ENCODE data around the gene LRBA. TPM values are rescaled to one million over a fixed set of nuclear protein-coding genes. Genes with fewer than 3 reads are reported as not detected.
"Not testable (repeated sequence)": the region's sequence is repeated elsewhere in the genome, so short reads cannot be mapped to it uniquely, and the experiment has no call there.

The LRBA gene
- polyA plus RNA-seq, 3 donors: 64.0 to 70.1 (median 67.0) TPM

DNA sequence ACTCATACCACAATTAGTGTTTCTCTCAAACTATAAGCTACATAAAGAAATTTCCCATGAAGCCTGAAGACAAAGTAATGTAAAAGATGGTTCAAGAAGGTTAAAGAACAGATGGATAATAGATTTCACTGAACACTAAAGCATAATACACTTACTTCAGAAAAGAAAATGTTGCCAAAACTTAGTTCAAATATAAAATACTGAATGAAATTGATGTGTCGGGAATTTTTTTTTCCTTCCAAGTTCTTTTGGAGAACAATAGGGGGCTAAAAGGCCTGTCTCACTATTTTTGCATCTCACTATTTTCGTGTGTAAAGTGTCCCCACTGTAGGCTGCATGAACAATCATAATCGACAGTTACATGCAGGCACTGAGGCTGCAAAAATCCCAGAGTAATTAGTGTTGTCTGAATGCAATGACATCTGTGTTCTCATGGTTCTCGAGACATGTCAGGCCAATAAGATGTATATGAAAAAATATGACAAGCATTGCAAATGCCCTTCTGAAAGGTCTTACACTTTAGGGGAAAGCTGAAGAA, 445.0 kb downstream of the LRBA start:
- DNase-seq (ENCODE audit: extremely low read depth in 1 of 11, low read depth in 9 of 11, low spot score in 4 of 11): no peak

- no peak for DNase-seq (ENCODE audit: extremely low read depth in 1 of 11, low read depth in 9 of 11, low spot score in 4 of 11)
These were observed 445.6 kb downstream of the LRBA start for GRCh38 chr4:150569384-150569987.

GRCh38 chr4:150567070-150567469, 448.0 kb downstream of the LRBA start:
- no peak for DNase-seq (ENCODE audit: extremely low read depth in 1 of 11, low read depth in 9 of 11, low spot score in 4 of 11)

GRCh38 chr4:150564967-150565366, 450.1 kb downstream of the LRBA start:
- not testable (repeated sequence) for DNase-seq (ENCODE audit: extremely low read depth in 1 of 11, low read depth in 9 of 11, low spot score in 4 of 11)

DNA sequence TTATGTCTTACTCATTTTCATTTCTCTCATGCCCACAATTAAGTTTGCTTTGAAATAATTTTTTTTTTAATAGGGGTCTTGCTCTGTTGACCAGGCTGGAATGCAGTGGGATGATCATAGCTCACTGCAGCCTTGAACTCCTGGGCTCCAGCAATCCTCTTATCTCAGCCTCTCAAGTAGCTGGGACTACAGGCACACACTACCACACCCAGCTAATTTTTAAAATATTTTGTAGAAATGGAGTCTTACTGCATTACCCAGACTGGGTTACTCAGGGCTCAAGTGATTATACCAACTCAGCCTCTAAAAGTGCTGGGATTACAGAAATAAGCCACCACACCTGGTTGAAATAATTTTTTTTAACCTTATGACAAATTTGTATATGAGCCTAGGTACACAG, 452.3 kb downstream of the LRBA start:
- DNase-seq (ENCODE audit: extremely low read depth in 1 of 11, low read depth in 9 of 11, low spot score in 4 of 11): no peak

DNA sequence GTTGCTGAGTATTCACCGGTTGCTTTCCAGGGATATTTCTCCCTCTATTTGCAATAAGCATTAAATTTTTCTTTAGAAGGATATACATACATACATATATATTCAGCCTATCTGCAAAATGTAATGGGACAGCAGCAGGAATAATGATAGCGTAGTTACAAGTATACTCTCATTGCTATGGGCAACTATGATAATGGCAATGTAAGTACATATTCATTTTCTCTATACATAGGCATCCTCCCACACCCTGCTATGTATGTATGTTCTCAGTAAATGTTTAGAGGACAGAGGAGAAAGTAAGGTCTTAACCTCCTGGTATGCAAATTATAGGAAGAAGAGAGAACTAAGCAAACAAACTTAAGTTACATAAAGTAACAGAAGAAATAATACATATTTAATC, 452.8 kb downstream of the LRBA start:
- DNase-seq (ENCODE audit: extremely low read depth in 1 of 11, low read depth in 9 of 11, low spot score in 4 of 11): no peak

GRCh38 chr4:150561143-150561737, 453.8 kb downstream of the LRBA start:
- no peak for DNase-seq (ENCODE audit: extremely low read depth in 1 of 11, low read depth in 9 of 11, low spot score in 4 of 11)

DNA sequence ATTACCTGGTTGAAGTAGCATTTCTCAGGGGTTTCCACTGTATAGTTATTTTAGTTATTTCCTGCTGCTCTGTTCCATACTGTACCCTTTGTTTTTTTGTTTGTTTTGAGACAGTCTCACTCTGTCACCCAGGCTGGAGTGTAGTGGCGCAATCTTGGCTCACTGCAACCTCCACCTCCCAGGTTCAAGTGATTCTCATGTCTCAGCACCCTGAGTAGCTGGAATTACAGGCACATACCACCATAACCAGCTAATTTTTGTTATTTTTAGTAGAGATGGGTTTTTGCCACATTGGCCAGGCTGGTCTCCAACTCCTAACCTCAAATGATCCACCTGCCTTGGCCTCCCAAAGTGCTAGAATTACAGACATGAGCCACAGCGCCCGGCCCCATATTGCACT, 457.3 kb downstream of the LRBA start:
- not testable (repeated sequence) for DNase-seq (ENCODE audit: extremely low read depth in 1 of 11, low read depth in 9 of 11, low spot score in 4 of 11)

DNA sequence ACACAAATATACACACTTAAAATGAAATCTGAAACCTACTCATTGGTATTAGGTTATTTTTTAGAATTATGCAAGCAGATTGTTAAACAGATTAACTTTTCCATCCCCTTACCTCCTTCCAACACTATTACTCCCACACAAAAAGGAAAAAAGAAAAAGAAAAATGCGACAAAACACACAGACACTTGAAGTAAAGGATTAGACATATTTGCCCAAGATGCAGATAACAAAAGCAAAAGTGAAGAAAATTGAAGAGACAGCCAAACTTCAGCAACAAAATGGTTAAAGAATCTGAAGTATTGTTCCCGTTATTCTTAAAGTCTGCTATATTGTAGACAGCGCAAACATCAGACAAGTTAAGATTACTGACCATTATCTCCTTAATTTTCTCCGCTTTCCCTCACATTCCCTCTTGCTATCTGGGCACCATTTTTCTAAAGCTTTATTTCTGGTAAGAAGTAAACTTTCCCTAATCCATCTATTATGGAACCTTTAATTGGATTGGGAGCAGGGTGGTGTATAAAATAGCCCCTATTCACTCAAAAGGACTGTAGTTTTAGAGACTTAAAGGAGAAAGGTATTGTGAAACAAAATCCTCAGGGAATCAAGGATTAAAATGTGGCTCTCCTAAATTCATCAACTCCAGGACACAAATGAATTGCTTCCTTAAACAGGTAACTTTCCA, 467.8 kb downstream of the LRBA start:
- no peak for DNase-seq (ENCODE audit: extremely low read depth in 1 of 11, low read depth in 9 of 11, low spot score in 4 of 11)

DNA sequence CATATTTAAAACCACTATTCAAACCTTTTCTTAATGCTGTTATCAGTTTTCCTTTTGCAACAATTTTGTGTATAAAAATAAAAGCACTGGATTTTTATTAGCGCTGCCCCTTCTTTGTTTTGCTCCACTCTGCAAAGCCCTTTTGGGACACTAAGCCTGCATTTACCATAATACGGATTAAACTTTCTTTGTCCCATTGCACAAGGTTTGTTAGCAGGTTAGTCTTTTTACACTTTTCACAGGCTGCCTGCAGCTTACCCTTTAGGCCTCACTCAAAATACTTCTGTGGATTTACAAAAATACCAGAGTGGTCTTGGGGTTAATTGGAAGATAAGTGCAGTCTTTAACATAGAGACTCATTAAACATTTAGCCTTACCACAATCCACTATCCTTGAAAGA, 468.8 kb downstream of the LRBA start:
- DNase-seq (ENCODE audit: extremely low read depth in 1 of 11, low read depth in 9 of 11, low spot score in 4 of 11): no peak

DNA sequence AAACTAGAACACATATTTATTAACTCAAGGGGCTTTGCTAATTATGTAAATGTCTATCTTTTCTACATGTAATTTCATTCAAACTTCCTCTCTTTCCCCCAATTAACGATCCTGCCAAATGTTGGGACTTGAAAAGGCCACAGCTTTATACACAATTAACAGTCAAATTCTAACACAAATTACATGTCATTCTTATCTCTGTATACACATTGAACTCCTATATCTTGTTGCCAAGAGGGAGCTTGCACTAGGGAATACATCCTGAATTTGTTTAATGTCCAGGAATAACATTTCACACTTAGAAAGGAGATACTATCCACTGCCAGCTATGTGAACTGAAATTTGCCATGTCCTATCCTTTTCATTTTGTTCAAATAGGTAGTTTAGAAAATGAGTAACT, 472.0 kb downstream of the LRBA start:
- no peak for DNase-seq (ENCODE audit: extremely low read depth in 1 of 11, low read depth in 9 of 11, low spot score in 4 of 11)

- DNase-seq (ENCODE audit: extremely low read depth in 1 of 11, low read depth in 9 of 11, low spot score in 4 of 11): no peak
These were observed 473.4 kb downstream of the LRBA start for GRCh38 chr4:150541681-150542080.

DNA sequence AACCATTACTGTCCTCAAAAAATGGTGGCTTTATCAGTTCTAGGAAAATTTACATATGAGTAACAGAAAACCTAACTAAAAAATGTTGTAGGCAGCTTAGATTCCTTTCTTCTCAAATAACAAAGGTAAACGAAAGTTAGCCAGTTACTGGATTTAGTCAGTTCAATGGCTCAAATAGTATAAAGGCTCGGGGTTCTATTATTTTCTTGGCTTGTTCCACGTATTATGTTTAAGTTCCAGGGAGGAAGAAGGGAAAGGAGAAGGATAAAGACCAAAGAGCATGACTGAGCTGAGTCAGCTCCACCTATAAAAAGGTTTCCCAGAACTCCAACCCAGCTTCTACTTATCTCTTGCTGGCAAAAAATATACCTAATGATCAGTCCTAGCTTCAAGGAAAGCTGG, 474.1 kb downstream of the LRBA start:
- DNase-seq (ENCODE audit: extremely low read depth in 1 of 11, low read depth in 9 of 11, low spot score in 4 of 11): no peak

- no peak for DNase-seq (ENCODE audit: extremely low read depth in 1 of 11, low read depth in 9 of 11, low spot score in 4 of 11)
These were observed 474.5 kb downstream of the LRBA start for GRCh38 chr4:150540536-150540935.

GRCh38 chr4:150537911-150538310, 477.2 kb downstream of the LRBA start:
- DNase-seq (ENCODE audit: extremely low read depth in 1 of 11, low read depth in 9 of 11, low spot score in 4 of 11): not testable (repeated sequence)

DNA sequence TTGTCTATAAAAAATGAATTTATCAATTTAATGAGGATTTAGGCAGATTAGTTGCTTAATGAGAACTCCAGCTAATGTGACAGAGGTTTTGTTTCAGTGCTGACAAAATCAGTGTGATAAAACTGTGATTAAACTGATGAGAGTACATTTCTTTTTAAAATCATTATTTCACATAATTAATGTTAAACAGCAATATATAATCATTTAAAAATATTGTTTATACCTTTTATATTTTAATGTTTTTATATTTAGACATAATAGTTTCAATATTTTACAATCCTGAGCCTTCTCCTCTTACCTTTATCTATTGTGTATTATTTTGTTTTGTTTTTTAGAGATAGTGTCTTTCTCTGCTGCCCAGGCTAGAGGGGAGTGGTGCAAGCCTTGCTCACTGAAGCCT, 480.3 kb downstream of the LRBA start:
- DNase-seq (ENCODE audit: extremely low read depth in 1 of 11, low read depth in 9 of 11, low spot score in 4 of 11): no peak

DNA sequence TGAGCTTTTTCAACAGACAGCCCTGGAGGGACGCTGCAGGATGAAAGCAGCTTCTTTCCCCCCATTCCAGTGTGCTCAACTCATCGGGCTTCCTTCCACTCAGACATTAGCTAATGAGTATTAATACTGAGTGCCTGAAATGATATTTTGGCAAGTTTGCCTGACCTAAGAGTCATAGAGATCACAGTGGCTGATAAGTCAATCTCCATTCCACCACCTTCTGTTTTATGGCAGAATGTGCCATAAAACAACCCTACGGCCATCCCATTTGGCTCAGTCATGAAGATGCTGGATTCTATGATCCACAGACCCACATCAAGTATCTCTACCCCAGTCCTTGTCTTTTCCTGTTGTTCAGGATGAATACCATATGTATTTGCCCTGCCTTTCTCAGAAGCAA, 481.4 kb downstream of the LRBA start:
- DNase-seq (ENCODE audit: extremely low read depth in 1 of 11, low read depth in 9 of 11, low spot score in 4 of 11): no peak

DNA sequence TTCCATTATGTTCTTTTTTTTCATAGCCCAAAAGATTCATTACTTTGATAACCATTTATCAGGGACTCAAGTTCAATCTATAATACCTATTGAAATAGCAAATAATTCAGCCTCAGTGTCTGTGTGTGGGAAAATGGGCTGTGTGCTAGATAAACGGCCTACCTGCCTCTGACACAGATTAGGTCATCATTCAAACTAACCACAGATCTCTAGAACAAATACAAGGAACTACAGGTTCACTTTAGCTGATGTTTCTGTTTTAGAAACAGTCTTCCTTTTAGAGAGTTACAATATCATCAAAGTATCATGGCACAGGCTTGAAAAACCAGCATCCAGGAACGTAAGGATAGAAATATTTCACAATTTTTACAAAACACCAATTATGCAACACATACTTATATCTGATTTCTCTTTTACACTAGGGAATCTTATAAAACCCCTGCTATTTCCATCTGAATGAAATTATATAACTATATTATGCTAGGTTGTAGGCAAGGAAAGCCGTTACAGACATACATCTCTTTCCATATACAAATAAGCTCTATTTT, 489.7 kb downstream of the LRBA start:
- DNase-seq (ENCODE audit: extremely low read depth in 1 of 11, low read depth in 9 of 11, low spot score in 4 of 11): no peak

DNA sequence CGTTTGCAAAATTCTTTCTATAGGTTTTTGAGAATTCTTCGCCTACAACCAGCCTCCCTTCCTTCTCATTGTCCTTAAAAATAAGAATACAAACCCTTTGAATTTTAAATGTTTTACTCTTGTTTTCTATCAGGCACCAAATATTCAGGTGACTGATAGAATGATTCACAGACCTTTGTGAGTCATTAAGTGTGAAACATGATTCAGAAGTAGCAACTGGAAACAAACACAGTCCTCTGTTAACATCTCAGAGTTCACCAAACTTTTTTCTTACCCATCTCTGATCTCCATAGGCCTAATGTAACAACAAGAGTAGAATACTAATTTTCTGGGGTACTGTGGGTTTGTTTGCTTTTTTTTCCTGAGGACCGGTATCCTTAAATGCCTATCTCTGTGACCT, 496.5 kb downstream of the LRBA start:
- DNase-seq (ENCODE audit: extremely low read depth in 1 of 11, low read depth in 9 of 11, low spot score in 4 of 11): no peak

- DNase-seq (ENCODE audit: extremely low read depth in 1 of 11, low read depth in 9 of 11, low spot score in 4 of 11): no peak
These were observed 499.9 kb downstream of the LRBA start for GRCh38 chr4:150515135-150515534.
